Stimulated activated CD4-positive, alpha-beta T cell treated with anti-CD3 and anti-CD28 coated beads, TNF-alpha, amount 100 ng/mL, for 48 hours (primary cell): ENCODE results near the gene SURF4.
A peak's percentile ranks its signal among the peaks of the same experiment; 100 is the strongest.

Source experiments
- DNase-seq, 3 donors: peaks; one replicate each; pipeline ENCODE4 v3.0.0-alpha.2; 2020; ENCODE audit warnings: low read depth in 3 of 3

SURF4 gene

GRCh38 chr9:133352635-133353340 is 23.1 kb downstream of the SURF4 start:
- DNase-seq = no peak

DNA sequence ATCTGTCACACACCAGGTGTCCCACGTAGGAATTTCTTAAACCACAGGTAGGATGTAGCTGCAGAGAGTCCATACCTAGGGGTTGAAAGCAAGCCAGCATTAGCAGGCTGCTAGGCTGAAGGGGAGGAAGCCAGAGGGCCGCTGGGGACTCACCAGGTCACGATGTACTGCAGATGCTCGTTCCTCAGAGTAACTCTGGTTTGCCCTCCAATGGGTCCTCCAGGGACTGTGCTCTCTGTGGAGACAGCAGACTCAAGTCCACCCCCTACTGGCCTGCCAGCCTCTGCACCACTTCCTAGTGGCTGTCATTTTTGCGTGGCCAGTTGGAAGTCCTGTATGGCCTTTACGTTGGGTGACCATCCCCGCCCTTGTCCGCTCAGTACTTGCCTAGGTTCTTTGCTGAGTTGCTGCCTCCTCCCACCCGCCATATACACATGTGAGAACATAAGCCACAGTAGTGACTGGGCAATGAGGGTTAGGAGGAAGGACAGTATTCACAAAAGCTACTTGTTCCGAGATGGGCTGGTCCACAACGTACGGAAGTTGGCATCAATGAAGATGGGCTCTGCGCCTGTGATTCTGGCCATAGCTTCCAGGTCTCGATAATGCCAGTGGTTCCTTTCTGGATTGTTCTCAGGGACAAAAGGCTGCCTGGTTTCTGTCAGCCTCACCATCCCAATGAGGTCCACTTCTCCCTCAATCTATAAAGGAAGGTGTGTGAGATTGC is 23.8 kb downstream of the SURF4 start:
- no peak for DNase-seq

- DNase-seq = no peak
Measured at GRCh38 chr9:133351526-133351907, 24.3 kb downstream of the SURF4 start.

DNA sequence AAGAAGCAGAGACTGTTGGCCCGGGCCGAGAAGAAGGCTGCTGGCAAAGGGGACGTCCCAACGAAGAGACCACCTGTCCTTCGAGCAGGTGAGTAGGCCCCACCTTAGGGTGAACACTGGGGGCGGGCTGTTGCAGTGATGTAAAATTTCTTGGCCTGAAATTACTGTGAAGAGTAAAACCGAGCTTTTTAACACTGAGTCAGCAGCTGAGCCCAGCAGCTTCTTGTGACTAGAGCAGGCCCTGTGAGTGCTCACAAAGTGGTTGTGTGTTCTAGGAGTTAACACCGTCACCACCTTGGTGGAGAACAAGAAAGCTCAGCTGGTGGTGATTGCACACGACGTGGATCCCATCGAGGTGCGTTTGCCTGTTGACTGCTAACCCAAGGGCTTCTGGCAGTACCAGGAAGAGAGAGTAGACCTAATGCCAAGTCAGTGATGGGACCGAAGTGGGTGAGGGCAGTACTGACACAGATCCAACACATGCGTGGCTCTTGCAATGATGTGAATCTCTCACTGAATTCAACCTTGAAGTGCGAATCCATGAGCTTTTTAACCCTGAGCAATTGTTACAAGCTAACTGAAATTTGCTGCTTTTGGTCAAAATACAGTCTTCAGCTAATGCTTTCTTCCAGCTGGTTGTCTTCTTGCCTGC is 25.8 kb downstream of the SURF4 start:
- no peak for DNase-seq

- no peak for DNase-seq
Measured at GRCh38 chr9:133348718-133349573, 26.9 kb downstream of the SURF4 start.

DNA sequence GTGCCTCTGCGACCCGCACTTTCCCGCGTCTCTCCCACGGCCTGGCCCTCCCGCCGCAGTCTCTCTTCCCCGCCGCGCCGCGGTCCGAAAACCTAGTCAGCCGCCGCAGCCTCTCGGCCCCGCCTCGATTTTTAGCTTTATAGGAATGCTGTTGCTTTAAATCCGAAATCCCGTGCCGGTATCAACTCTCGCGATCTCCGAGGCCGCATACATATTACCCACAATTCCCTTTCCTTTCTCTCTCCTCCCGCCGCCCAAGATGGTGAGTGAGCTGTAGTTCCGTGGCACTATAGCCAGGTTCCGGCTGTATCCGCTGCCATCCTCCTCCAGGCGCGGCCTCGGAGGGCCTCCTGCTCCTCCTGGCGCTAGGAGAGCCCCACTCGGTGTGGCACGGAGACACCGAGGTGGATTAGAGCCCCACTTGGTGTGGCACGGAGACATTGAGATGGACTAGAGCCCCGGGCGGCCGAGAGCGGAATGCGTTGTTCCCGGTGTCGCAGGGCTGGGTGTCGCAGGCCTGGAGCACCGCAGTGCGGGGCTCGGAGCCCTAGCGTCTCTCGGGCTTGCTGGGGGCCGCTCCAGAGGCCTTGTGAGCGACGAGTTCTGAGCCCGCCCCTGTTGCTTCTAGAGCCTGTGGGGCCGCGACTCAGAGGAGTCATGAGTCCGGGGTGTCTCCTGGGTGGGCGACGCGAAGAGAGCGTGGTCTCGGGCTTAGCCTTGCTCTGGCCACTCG is 27.7 kb downstream of the SURF4 start, which contains the start of the genes MED22 and RPL7A:
MED22 (minus strand) TSS at position 147 of the 733 bp plus-strand sequence. CDS start 1,469 bp downstream, outside the sequence.
RPL7A (plus strand) TSS at position 234 of the 733 bp plus-strand sequence; CDS start at position 260, 26 bp downstream.
- peak; percentile 89 to 90 (median 90) for DNase-seq

DNA sequence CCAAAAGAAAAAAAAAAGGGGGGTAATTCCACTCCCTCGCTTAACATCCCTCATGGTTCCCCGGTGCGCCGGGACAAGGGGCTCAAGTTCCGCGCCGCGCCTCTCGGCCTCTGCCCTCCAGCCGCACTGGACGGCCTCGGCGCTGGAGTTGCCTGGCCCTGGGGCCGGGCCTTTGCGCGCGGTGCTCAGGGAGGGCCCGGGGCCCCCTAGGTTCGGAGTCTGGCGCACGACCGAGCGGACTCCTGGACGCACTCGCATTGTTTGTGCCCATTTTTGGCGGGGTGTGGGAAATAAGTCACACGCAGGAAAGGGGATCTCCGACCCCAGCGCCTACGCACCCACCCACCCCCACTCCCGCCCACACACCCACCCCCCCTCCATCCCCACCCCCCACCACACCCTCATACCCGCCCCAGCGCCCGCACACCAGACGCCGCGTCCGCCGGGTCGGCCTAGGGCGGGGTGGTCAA is 28.3 kb downstream of the SURF4 start:
- DNase-seq = no peak

DNA sequence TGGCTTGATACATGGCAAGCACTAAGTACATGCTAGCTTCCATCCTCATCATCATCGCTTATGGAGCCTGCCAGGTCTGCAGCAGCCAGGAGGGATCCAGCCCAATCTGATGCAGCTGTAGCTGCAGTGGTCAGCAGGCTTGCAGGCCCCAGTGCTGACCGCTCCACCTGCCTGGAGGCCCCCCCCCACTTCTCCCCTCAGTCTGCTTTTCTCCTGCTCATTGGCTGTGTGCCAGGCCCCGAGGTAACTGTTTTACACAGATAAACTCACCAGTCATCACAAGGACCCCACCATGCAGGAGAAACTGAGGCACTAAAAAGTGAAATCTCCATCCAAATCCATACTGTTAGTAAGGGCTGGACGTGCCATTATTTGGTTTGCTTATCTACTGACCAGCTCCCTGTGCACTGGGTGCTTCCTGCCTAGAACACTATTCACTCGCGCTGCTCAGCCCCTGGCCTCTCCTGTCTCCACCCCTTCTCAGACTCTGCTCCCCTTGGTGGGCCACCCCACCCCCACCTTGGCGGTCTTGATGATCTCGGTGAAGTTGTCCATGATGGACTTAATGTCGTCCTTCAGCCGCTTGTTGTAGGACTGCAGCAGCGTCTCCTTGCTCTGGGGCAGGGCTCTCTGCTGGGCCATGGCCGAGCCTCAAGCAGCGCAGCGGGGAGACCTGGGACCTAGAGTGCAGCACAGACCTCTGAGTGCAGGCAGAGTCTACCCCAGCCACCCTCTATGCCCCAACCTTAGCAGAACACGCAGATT is 29.7 kb downstream of the SURF4 start:
- DNase-seq = no peak

- DNase-seq = no peak
Measured at GRCh38 chr9:133345596-133345995, 30.3 kb downstream of the SURF4 start.

DNA sequence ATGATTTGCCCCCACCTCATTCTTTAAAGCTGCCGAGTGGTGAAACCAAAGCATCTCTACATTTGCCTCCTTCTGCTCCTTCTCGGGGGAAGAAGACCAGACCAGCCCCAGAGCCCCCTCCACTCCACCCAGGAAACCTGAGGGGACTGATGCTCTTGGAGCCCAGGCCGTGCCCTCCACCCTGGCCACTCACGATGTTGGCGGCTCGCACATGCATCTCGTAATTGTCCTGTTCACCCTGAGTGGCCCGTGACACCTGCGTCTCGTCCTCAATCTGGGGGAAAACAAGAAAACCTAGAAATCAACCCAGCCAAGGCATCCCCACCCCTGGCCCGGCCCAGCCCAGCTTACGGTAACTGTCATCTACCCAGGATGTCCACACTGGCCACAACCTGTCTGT is 30.9 kb downstream of the SURF4 start:
- no peak for DNase-seq

DNA sequence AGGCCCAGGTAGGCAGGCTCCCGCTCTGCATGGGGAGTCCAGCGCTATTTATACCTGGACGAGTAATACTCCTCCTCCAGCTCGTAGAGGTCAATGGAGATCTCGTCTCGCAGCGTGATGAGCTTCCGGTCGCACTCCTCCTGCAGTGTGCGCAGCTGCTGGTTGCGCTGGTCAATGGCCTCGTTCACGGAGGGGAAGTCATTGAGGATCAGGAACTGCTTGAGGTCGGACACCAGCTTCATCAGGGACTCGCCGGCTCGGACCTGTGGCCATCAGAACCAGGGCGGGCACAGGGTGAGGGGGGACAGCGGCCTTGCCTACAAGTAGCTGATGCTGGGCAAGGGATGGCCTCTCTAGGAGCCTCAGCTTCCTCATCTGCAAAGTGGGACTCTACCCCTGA is 31.8 kb downstream of the SURF4 start:
- no peak for DNase-seq

GRCh38 chr9:133342570-133342969 is 33.3 kb downstream of the SURF4 start:
- DNase-seq = no peak

- DNase-seq = no peak
Measured at GRCh38 chr9:133342069-133342406, 33.8 kb downstream of the SURF4 start.

GRCh38 chr9:133341369-133342068 is 34.3 kb downstream of the SURF4 start:
- no peak for DNase-seq

GRCh38 chr9:133340916-133341315 is 34.9 kb downstream of the SURF4 start:
- DNase-seq = no peak

GRCh38 chr9:133340256-133340655 is 35.6 kb downstream of the SURF4 start:
- no peak for DNase-seq

GRCh38 chr9:133339641-133340040 is 36.2 kb downstream of the SURF4 start:
- DNase-seq = no peak

- DNase-seq = peak; percentile 88 to 91 (median 91)
Measured at GRCh38 chr9:133335924-133336811, 39.7 kb downstream of the SURF4 start, which contains the start of gene SURF6. SURF6 (minus strand) TSS chr9:133336188; CDS start chr9:133336132, 56 bp downstream.
